AG10803 (cell line): ENCODE data around the gene FAM229B.
A peak's percentile ranks its signal among the peaks of the same experiment; 100 is the strongest.

Experiments used
- DNase-seq: peaks from one replicate; pipeline ENCODE4 v3.0.0; 2010; ENCODE audit warnings: low read depth
- H3K4me3 ChIP-seq: 2 replicates; pipeline ENCODE4 v1.5.1; 2011; ENCODE audit warnings: mild to moderate bottlenecking, low read length, control low read depth
- TF ChIP-seq, protein P1 (sequence below): conservative IDR thresholded peaks from 2 replicates; pipeline ENCODE4 v1.5.1; 2011; ENCODE audit warnings: mild to moderate bottlenecking, low read length, control low read depth, inconsistent platforms

FAM229B gene

DNA sequence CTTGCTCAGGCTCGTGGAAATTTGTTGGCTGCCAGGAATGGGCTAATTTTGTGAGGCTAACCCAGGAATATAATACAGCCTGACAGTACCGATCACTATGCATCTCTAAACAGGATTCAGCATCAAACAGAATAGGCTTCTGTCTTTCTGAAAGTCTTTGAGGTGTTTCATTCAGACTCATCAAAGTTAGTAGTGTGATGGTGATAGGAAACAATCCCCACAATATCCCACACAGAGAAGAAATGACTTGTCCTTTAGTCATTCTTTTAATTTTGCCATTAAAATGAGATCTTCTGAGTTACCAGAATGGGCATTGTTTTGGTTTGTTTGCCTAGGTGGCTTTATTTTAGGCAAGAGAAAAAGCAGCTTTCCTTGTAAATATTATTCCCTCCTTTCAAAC is 54.3 kb downstream of the FAM229B start:
- DNase-seq = no peak
- TF ChIP-seq, protein P1, sequence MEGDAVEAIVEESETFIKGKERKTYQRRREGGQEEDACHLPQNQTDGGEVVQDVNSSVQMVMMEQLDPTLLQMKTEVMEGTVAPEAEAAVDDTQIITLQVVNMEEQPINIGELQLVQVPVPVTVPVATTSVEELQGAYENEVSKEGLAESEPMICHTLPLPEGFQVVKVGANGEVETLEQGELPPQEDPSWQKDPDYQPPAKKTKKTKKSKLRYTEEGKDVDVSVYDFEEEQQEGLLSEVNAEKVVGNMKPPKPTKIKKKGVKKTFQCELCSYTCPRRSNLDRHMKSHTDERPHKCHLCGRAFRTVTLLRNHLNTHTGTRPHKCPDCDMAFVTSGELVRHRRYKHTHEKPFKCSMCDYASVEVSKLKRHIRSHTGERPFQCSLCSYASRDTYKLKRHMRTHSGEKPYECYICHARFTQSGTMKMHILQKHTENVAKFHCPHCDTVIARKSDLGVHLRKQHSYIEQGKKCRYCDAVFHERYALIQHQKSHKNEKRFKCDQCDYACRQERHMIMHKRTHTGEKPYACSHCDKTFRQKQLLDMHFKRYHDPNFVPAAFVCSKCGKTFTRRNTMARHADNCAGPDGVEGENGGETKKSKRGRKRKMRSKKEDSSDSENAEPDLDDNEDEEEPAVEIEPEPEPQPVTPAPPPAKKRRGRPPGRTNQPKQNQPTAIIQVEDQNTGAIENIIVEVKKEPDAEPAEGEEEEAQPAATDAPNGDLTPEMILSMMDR = no peak
- H3K4me3 ChIP-seq = no peak overlapping the region

DNA sequence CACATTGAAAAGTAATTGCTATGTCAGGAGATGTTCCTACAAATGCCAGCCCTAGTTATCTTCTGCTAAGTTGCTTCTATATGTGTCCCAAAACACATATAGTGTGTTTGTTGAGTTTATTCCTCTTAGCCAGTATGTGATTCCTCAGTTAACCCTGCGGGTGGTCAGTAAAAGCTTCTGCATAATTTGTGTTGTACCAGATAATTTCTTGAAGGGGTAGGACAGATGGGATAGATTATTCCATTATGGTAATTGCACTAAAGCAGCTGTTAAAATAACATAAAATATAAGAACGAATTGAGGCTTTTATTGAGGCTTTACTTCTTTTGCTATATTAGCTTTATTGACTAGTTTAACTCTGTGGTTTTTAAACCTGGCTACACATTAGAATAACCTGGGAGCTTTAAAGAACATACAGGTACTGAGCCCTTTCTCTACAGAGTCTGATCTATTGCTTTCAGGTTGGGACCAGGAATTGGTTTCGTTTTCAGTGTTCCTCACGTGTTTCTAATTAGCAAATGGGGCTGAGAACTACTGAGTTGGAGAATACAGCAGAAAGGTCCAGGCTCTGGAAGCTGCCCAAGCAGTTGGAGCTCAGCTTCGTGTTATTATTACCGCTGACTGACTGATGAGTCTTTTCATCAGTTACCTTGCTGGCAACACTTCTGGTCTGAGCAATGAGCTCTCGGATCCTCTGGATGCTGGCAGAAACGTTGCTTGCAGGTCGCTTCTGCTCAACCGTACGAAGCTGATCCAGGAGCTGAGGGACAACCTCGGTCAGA is 56.9 kb downstream of the FAM229B start:
- DNase-seq = peak; percentile 62
- H3K4me3 ChIP-seq = no peak overlapping the region
- TF ChIP-seq, protein P1 = no peak

DNA sequence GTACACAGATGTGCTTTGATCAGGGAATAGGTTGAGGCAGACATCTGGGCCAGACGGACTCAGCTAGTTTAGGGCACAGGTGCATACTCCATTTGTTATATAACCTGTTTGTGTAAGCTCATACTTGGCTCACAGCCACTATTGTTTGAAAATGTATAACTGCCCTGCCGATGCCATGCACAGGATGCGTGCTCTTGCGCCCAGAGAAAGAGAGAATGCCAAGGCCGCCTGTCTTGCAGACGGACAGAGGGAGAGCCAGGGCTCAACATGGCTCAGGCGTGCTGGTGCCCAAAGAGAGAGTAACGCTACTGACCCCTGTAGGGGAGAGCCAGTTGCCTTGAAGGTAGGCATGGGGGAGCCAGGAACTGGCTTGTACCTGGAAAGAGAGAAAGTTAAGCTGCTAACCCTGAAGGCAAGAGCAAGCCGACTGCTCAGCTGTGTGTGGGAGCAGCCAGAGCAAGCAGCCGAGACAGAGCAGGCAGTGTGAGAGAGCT is 57.7 kb downstream of the FAM229B start:
- no peak overlapping the region for H3K4me3 ChIP-seq
- no peak for DNase-seq
- TF ChIP-seq, protein P1 = no peak

DNA sequence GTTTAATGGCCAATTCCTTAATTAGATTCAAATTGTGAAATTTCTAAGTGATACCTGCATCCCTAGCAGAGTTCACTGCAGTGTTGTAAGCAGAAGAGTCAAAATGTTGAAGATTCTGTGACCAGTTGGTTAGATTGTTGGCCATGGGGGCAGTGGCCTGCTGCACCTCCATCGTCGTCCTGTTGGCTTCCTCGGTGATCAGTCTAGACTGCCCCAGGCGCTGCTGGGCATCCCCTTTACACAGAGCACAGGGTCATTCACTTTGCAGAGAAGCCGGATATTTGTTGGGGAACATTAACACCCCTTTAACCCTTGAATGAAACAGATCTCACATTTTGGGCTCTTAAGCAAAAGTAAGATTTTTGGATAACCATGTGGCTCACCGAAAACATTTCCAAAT is 60.7 kb downstream of the FAM229B start:
- TF ChIP-seq, protein P1 = no peak
- H3K4me3 ChIP-seq = no peak overlapping the region
- no peak for DNase-seq

DNA sequence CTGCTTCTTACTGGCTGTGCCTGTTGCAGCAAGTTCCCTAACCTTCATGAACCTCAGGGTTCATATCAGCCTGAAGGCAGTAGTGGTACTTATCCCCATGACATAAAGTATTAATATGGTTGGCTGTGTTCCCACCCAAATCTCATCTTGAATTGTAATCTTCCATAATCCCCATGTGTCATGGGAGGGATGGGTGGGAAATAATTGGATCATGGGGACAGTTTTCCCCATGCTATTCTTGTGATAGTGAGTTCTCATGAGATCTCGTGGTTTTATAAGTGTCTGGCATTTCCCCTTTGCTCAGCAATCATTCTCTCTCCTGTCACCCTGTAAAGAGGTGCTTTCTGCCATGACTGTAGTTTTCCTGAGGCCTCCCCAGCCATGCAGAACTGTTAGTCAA is 61.8 kb downstream of the FAM229B start:
- TF ChIP-seq, protein P1 = no peak
- DNase-seq = no peak
- no peak overlapping the region for H3K4me3 ChIP-seq

DNA sequence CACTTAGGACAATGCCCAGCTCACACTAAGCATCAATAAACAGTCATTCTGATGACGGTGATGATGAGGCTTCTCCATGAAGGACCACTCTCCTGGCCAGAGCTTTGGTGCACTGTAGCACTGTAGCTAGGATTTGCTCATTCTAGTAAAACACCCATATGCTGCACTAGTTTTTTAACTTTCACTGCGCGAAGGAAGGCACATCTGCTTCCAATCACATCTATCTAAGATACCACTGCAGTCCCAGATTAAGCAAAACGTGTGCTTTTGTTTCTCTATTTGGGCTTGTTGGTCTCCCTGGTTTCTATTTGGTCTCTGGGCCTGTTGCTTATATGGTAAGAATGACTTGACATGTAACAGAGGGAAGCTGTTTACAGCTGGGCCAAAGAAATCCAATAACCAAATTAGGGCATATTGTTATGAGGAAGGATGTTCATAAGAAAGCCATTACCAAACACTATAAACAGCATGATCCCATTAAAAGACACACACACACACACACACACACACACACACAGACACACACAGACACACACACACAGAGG is 62.4 kb downstream of the FAM229B start:
- peak; percentile 98 for DNase-seq
- no peak overlapping the region for H3K4me3 ChIP-seq
- TF ChIP-seq, protein P1 = no peak

DNA sequence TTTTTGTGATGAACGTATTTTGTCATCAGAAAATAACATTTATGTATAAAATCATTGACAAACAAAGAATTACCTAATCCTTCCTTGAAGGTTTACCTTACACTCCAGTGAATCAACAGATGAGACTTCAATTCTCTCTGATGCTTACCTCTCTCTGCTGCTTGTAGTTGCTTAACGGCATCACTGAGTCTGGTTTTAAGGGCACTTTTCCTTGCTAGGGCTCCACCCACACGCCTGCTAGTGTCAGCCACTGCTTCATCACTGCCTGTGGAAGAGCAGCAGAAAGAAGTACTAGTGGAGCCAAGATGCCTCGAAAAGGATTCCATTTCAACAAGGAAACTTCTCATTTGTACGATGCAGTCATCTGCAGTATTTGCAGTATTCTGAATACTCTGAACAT is 63.0 kb downstream of the FAM229B start:
- H3K4me3 ChIP-seq = no peak overlapping the region
- TF ChIP-seq, protein P1 = peak; percentile 28
- peak; percentile 68 for DNase-seq
